Sigmoid colon (tissue), 7 donors: ENCODE results near the gene TRIM23. TPM values are rescaled to one million over a fixed set of nuclear protein-coding genes. Genes with fewer than 3 reads are reported as not detected.
"Not testable (repeated sequence)": the region's sequence is repeated elsewhere in the genome, so short reads cannot be mapped to it uniquely, and the experiment has no call there.

ENCODE experiments used
- DNase-seq: peaks from one replicate; pipeline ENCODE4 v3.0.0-alpha.2; 2019
- H3K27ac ChIP-seq, 4 donors: fragments of 200-600 bp; sonication (generic); one replicate each; pipeline ENCODE4 v1.5.1; 2016 to 2019; ENCODE audit warnings: mild to moderate bottlenecking in 1 of 4
- H3K27me3 ChIP-seq, 3 donors: fragments of 200-600 bp; sonication (generic); one replicate each; pipeline ENCODE4 v1.5.1; 2019; ENCODE audit warnings: mild to moderate bottlenecking in 1 of 3
- H3K36me3 ChIP-seq, 4 donors: fragments of 200-600 bp; sonication (generic); one replicate each; pipeline ENCODE4 v1.5.1; 2016 to 2019
- H3K4me1 ChIP-seq, 4 donors: fragments of 200-600 bp; sonication (generic); one replicate each; pipeline ENCODE4 v1.5.1; 2017 to 2019
- H3K4me3 ChIP-seq, 4 donors: fragments of 200-600 bp; sonication (generic); one replicate each; pipeline ENCODE4 v1.5.1; 2017 to 2019; ENCODE audit warnings: mild to moderate bottlenecking in 2 of 4, moderate library complexity in 1 of 4
- H3K9me3 ChIP-seq, 4 donors: fragments of 200-600 bp in 3 of 4; sonication (generic) in 3 of 4; one replicate each; pipeline versions ENCODE4 v1.5.1 to v1.6.1; 2013 to 2019
- CTCF ChIP-seq, 4 experiments: fragments of 450-650 bp in 3 of 4; fragments of 200-600 bp in 1 of 4; IDR thresholded peaks; one replicate each; pipeline ENCODE4 v1.5.1; 2016 to 2019; ENCODE audit warnings: antibody characterized with exemption in 4 of 4, mild to moderate bottlenecking in 3 of 4, moderate library complexity in 2 of 4
- EP300 ChIP-seq, 4 donors: sonication (generic); formaldehyde crosslinking; IDR thresholded peaks; one replicate each; pipeline ENCODE4 v1.6.1; 2017; ENCODE audit warnings: antibody characterized with exemption in 4 of 4
- POLR2A ChIP-seq, 2 donors: fragments of 450-650 bp; IDR thresholded peaks; one replicate each; pipeline ENCODE4 v1.6.1; 2016; ENCODE audit warnings: antibody characterized with exemption in 2 of 2, mild to moderate bottlenecking in 2 of 2, moderate library complexity in 2 of 2
- POLR2AphosphoS5 ChIP-seq, 4 donors: sonication (generic); formaldehyde crosslinking; IDR thresholded peaks; one replicate each; pipeline ENCODE4 v1.6.1; 2017; ENCODE audit warnings: antibody characterized with exemption in 4 of 4
- WGBS, 2 donors: extraction: QIAGEN DNeasy Blood & Tissue Kit; methylation state at CpG; one replicate each; pipeline ENCODE4 v1.1.7; 2013; 5-methylcytosine and 5-hydroxymethylcytosine counted together
- intact Hi-C: fragments of 100-400 bp; cut with DNase I; formaldehyde crosslinking; loops from one replicate; pipeline ENCODE4 v1.15.1; 2023
- polyA plus RNA-seq, 3 donors: library from polyadenylated mRNA; stranded (reverse); fragments of 200-250 nt; gene quantifications; one replicate each; pipeline ENCODE4 v1.2.3, GENCODE V29; 2013
- total RNA-seq, 4 donors: library from RNA; depleted of rRNA; stranded (reverse); fragments of >200 nt; gene quantifications; one replicate each; pipeline ENCODE4 v1.1.0, GENCODE V29; 2016
- donor health status: healthy with polysubstance abuse.
- donor health status: Bipolar disorder and iron deficiency.
- donor health status: healthy.

Gene TRIM23
- total and polyA plus RNA-seq, 7 donors, result 2.1 to 25.7 (median 14.1) TPM

DNA sequence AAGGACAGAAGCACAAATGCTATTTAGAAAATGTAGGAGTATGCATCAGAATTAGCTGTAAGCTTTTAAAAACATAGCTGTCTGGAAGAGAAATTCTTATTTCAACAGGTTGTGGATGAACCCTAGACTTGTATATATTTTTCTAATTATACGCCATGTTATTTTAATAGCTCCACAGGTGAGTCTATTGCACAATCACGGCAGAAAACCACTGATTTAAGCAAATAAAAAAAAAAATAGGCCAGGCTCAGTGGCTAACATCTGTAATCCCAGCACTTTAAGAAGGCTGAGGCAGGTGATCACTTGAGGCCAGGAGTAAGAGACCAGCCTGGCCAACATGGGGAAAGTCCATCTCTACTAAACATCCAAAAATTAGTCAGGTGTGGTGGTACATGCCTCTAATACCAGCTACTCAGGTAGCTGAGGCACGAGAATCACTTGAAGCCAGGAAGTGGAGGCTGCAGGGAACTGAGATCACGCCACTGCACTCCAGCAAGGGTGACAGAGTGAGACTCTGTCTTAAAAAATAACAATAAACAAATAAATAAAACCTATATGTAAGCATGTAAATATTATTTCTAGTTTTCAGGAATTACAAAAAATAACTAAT is 11.7 kb downstream of the TRIM23 start:
- WGBS, 2 donors, result 82 to 85% methylated on average over 4 of the region's 4 CpGs
- intact Hi-C loops, result no loop called here
- no peaks in the 10 kb centered on the region for H3K4me1 ChIP-seq
- H3K4me3 ChIP-seq, result no peak overlapping the region
- no peak for DNase-seq
- TF ChIP-seq POLR2A (IDR thresholded peaks at IDR 0.05), result no peak
- TF ChIP-seq EP300 (IDR thresholded peaks at IDR 0.05), result no peak
- peaks cover 6 to 97% (median 34%) of the 10 kb centered on the region in 4 donors for H3K36me3 ChIP-seq
- no peaks in the 10 kb centered on the region for H3K27me3 ChIP-seq
- no peak overlapping the region for H3K27ac ChIP-seq
- H3K9me3 ChIP-seq, result no peaks in the 10 kb centered on the region

- intact Hi-C loops, result no loop called here
- Histone ChIP-seq H3K36me3 (peaks cover 6 to 97% (median 38%) of the 10 kb centered on the region in 4 donors), H3K27ac (no peak overlapping the region), H3K4me1 (no peaks in the 10 kb centered on the region), H3K9me3 (no peaks in the 10 kb centered on the region), H3K27me3 (no peaks in the 10 kb centered on the region), H3K4me3 (no peak overlapping the region)
- no peak for DNase-seq
- WGBS, 2 donors, result 70 to 85% methylated on average over 3 of the region's 3 CpGs
- no peak for TF ChIP-seq EP300 (IDR thresholded peaks at IDR 0.05)
- TF ChIP-seq CTCF (IDR thresholded peaks at IDR 0.05), result no peak
- no peak for TF ChIP-seq POLR2AphosphoS5 (IDR thresholded peaks at IDR 0.05)
- no peak for TF ChIP-seq POLR2A (IDR thresholded peaks at IDR 0.05)
Observed at GRCh38 chr5:65611524-65611923, 12.6 kb downstream of the TRIM23 start.

DNA sequence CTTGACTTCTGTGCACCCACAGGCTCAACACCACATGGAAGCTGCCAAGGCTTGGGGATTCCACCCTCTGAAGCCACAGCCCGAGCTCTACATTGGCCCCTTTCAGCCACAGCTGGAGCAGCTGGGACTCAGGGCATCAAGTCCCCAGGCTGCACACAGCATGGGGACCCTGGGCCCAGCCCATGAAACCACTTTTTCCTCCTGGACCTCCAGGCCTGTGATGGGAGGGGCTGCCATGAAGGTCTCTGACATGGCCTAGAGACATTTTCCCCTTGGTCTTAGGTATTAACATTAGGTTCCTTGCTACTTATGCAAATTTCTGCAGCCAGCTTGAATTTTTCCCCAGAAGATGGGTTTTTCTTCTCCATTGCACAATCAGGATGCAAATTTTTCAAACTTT is 22.4 kb downstream of the TRIM23 start:
- intact Hi-C loops, H3K4me1 ChIP-seq, H3K4me3 ChIP-seq, H3K9me3 ChIP-seq, DNase-seq, H3K27ac ChIP-seq, H3K27me3 ChIP-seq: not testable (repeated sequence)
- H3K36me3 ChIP-seq, result peaks cover 2 to 97% (median 26%) of the 10 kb centered on the region in 4 donors
- WGBS, 2 donors, result 97 to 99% methylated on average over 1 of the region's 1 CpG

- Histone ChIP-seq H3K4me1 (no peaks in the 10 kb centered on the region), H3K36me3 (peaks cover 15 to 100% (median 33%) of the 10 kb centered on the region in 4 donors)
Observed at GRCh38 chr5:65588694-65589093, 35.4 kb downstream of the TRIM23 start.

DNA sequence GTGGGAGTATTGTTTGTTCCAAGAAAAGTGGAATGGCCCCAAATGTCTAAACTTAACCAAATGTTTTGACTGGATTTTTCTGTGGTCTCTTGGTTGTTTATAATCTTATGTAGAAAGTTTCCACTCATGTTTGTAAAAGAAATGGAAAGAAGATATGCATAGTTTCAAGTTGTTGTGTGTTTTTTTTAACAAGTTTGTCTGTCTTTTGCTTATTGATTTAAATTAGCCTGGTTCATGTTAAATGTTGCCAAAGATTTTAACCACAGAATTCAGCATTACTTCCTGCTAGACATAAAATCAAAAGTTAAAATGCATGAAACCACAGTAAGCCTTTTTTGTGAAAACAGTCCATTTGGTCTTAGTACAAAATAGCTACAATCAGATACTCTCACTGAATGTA is 47.0 kb downstream of the TRIM23 start:
- DNase-seq, result no peak
- peaks cover 0 to 67% (median 18%) of the 10 kb centered on the region in 4 donors for H3K36me3 ChIP-seq

More at GRCh38 chr5:65588694-65589093, 35.4 kb downstream of the TRIM23 start:
- no peak for TF ChIP-seq CTCF (IDR thresholded peaks at IDR 0.05)
- TF ChIP-seq POLR2AphosphoS5 (IDR thresholded peaks at IDR 0.05), result no peak
- TF ChIP-seq EP300 (IDR thresholded peaks at IDR 0.05), result no peak
- TF ChIP-seq POLR2A (IDR thresholded peaks at IDR 0.05), result no peak
- Histone ChIP-seq H3K4me3 (no peak overlapping the region), H3K27me3 (no peaks in the 10 kb centered on the region), H3K27ac (no peak overlapping the region), H3K9me3 (no peaks in the 10 kb centered on the region)
- 95 to 96% methylated on average over 2 of the region's 2 CpGs for WGBS, 2 donors
- no peak for DNase-seq
- intact Hi-C loops, result no loop called here

More for the DNA sequence above, 47.0 kb downstream of the TRIM23 start:
- Histone ChIP-seq H3K27ac (no peak overlapping the region), H3K4me3 (no peak overlapping the region), H3K27me3 (no peaks in the 10 kb centered on the region), H3K4me1 (no peaks in the 10 kb centered on the region), H3K9me3 (no peaks in the 10 kb centered on the region)
- TF ChIP-seq POLR2A (IDR thresholded peaks at IDR 0.05), result no peak
- no peak for TF ChIP-seq CTCF (IDR thresholded peaks at IDR 0.05)
- no peak for TF ChIP-seq EP300 (IDR thresholded peaks at IDR 0.05)
- no peak for TF ChIP-seq POLR2AphosphoS5 (IDR thresholded peaks at IDR 0.05)
- intact Hi-C loops, result no loop called here
